NCI-H2196 treated with DMSO at 0.1 percent for 48 hours (cell line): ENCODE measurements around the gene CCL4.

Experiments
- DNase-seq: peaks from one replicate; lab custom pipeline; 2025; ENCODE audit not compliant: unreplicated experiment; lab: John Stamatoyannopoulos, UW

Gene CCL4

DNA sequence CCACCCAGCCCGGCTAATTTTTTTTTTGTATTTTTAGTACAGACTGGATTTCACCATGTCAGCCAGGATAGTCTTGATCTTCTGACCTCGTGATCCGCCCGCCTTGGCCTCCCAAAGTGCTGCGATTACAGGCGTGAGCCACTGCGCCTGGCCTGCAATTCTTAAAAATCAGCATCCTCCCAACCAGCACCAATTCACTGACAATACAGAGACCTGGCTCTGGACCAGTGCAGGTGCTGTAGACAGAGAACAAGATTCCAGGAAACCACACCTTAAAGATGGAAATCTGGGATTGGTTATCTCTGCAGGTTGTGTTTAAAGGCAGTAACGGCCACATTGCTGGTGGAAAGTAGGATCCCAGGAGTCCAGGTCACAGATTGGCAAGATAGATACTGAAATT, 39.2 kb downstream of the CCL4 start:
- no peak for DNase-seq

DNA sequence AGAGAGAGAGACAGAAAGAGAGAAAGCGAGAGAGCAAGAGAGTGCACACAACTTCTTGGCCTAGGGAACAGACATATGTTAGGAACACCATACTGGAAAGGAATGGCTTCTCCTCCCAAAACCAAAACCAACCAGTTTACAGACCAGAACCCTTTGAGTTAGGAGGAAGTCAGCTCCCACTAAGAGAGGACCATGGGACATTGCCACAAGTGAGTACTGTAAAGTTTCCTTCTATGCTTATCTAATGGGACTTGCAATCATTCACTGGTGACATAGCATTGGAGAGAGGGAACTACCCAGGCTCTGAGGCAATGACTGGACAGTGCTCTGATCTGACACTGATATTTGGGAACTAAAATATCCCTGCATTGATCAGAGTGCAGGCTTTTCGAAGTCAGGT, 40.4 kb downstream of the CCL4 start:
- no peak for DNase-seq

DNA sequence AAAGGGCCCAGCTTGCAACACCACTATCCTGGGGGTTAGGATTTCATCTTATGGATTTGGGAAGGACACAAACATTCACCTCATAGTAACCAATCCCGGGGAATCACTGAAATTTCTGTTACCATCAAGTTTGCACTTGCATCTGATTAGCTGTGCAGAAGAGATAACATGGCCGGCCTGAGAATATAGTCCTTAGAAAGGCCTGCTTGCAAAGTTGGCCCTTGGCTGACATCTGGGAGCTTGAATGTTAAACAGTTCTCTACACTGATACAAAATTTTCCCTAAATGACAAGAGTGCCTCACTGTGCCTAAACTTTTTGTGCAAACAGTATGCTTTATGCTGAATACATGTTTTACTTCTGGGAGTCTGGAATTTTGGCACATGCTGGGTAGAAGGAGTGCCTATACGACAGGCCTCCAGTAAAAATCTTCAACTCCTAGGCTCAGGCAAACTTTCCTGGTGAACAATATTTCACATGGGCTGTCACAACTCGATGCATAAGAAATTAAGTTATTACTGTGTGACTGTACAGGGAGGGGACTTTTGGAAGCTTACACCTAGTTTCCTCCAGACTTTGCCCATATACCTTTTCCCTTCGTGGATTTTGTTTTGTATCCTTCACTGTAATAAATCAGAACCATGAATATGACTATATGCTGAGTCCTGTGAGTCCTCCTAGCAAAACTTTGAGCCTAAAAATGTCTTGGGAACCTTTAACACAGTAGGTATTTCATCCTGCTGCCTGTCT, 41.5 kb downstream of the CCL4 start:
- no peak for DNase-seq

DNA sequence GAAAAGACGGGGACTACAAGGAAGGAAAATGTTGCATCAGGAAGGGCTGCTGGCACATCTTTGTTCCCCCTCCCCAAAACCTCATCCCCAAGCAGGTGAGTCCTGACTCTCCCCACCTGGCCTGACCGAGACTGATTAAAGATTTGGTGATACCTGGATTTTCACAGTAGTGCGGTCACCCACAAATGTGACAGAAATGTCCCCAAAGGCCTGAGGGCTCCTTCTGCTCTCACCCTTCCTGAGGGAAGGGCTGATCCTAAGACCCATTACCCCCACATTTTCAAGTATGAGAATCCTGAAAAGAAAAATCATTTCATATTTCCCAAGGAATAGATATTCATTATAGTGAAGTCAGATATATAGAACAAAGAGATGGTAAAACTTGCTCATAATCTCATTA, 44.0 kb downstream of the CCL4 start:
- no peak for DNase-seq

DNA sequence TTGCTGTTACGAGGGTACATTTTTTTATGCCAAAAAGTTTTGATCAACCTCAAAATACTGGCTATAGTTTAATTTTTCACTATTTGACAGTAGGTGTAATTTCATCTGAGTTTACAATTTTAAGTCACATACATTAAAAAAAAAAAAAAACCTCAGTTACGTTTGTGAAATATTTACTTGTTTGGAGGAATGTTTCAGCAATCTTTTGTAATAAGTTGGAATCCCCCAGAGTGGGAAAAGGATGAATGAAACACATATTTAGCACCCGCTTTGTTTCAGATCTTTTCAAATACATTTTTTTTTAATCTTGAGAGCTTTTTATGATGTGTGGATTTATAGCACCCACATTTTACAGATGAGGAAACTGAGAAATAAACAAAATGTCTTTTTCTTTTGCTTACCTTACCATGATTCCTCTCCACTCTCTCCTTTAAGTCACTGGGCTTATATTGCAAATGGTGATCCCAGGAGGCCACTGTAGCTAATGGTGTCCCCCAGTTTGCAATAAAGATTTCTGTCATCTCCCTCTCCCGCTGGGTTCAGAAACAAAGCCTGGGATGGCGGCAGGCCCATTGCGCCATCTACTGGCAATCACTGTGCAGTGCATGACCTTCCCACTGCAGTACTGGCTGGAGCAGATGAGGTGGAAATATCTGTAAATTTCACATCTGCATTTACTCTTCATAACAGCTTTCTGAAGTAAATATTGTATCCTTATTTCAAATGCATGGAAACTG, 45.1 kb downstream of the CCL4 start:
- DNase-seq: no peak

DNA sequence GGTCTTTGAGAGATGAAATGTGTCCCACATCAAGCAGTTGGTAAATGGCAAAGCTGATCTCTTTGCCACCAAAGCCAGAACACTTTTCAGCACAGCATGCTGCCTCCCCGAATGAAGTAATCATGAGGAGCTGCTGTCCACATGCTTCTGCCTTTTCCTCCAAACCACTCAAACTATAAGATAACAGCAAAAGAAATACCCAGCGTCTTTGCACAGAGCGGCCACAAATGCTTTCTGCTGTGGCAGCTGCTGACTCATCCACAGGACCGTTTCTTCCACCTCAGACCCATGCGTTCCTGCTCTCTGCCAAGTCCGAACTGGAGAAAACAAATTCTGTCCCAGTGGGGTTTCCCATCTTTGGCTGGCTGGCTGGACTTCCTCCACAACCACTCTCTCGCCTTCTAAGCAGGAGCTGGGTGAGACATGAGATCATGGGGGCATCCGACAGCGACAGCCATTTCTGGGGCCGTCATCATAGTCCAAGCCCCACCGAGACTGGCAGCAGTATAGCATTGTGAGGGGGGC, 45.7 kb downstream of the CCL4 start:
- DNase-seq: no peak

DNA sequence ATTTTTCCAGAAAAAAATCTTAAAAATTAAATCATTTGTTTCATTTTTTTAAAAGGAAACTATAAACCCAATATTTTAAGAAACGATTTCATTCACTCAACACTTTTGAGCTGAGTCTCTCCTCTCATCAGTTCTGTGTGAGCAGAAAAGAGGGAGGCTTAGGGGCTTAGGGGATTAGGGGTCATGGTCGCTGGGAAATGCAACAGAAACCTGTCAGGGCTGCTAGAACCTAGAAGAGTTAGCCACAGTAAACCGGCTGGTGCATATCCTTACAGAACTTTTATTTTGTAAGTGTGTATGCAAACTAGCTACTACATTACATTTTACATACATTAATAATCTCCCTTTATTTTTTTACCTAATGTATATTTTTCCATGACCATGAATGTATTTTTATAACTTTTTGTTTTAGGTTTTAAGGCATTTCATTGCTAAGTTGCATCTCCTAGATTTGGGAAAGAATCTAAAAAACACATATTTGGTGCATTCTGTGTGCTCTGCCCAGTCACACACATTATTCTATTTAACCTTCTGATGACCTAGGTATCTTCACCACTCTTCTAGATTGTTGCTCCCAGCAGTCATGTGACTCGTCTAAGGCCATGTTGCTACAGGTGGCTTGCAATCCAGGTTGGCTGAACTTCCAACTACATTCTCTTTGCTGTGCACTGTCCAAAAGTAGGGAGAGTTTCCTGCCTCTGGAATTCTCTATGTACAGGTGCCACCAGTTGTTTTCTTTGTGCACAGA, 48.4 kb downstream of the CCL4 start:
- no peak for DNase-seq

DNA sequence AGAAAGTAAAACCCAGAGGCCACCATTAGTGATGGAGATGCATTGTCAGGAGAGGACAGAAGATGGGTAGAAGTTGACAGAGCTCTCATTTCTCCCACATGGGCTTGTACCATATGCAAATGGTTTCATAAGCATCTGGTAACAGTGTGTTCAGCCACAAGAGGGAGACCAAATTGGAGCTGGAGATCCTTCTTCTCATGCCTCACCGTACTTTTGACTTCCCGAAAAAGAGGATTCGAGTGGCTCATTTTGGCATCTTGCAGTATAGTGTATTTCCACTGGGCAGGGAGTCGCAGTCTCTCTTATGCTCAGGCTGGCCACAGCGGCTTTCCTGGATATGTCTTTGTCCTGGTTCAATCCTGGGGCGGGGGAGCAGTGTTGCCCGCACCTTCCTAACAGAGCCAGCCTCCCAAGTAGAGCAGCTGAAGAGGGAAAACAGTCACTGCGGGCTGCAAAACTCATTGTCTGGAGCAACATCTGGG, 49.1 kb downstream of the CCL4 start:
- DNase-seq: no peak

DNA sequence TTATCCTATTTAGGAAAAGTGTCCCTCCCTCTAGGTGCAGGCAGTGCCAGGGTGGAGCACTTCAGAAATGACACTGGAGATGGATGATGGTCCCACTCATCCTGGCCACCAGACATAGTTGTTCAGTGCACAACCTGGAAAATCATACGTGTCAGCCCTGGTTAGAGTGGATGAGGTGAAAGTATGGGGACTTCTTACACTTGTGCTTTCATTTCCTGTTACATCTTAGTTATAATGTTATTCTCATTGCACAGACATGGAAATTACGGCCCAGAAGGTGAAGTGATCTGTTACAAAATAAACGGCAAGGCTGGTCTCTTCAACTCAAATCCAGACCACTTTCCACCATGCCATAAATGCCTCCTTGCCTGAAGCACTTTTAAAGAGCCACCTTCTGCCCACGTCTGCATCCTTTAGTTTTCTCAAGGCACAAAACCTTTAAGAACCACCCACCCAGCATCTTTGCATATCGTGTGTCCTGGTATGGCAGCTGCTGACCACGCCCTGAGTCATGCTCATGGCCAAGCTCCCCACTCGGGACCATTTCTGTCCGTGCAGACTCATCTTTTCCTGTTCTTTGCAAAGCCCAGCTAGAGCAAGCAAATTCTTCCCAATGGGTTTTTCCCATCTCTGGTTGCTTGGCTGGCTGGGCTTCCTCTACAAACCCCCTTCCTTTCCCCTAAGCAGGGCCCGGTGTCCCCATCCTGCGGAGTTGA, 50.4 kb downstream of the CCL4 start:
- DNase-seq: no peak
